ENCODE results near the gene PKDREJ. TPM values are rescaled to one million over a fixed set of nuclear protein-coding genes. Genes with fewer than 3 reads are reported as not detected.

Gene PKDREJ
- total and polyA plus RNA-seq, 2 experiments from 2014 or later: not detected

DNA sequence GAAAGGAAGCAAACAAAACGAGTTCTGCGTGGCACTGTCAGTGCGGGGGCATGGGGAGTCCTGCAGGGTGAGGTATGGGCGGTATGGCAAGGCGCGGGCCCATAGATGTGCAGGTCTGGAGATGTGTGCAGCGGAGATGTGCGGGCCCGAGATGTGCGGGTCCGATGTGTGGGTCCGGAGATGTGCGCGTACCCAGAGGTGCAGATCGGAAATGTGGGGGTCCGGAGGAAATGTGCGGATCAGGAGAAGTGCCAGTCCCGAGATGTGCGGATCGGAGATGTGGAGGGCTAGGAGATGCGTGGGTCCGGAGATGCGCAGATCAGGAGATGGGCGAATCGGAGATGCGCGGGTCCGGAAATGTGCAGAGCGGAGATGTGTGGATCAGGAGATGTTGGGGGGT, 49.0 kb downstream of the PKDREJ start:
- TF ChIP-seq NANOG (IDR thresholded peaks at IDR 0.05; ENCODE audit: borderline replicate concordance) (no peak), POLR2AphosphoS5 (IDR thresholded peaks at IDR 0.05; ENCODE audit: low read depth) (no peak), STAT1 (IDR thresholded peaks at IDR 0.05; ENCODE audit: unreplicated experiment) (no peak), CREB1 (CRISPR knock-in tag; IDR thresholded peaks at IDR 0.05; ENCODE audit: low read depth) (no peak), REST (IDR thresholded peaks at IDR 0.05; ENCODE audit: unreplicated experiment) (no peak), ZNF331 (CRISPR knock-in tag; IDR thresholded peaks at IDR 0.05; ENCODE audit: low read depth) (no peak), ZNF114 (CRISPR knock-in tag; IDR thresholded peaks at IDR 0.05) (no peak), EZH2 (IDR thresholded peaks at IDR 0.05; ENCODE audit: low read depth, unreplicated experiment) (no peak)
- TF ChIP-seq, protein P1, sequence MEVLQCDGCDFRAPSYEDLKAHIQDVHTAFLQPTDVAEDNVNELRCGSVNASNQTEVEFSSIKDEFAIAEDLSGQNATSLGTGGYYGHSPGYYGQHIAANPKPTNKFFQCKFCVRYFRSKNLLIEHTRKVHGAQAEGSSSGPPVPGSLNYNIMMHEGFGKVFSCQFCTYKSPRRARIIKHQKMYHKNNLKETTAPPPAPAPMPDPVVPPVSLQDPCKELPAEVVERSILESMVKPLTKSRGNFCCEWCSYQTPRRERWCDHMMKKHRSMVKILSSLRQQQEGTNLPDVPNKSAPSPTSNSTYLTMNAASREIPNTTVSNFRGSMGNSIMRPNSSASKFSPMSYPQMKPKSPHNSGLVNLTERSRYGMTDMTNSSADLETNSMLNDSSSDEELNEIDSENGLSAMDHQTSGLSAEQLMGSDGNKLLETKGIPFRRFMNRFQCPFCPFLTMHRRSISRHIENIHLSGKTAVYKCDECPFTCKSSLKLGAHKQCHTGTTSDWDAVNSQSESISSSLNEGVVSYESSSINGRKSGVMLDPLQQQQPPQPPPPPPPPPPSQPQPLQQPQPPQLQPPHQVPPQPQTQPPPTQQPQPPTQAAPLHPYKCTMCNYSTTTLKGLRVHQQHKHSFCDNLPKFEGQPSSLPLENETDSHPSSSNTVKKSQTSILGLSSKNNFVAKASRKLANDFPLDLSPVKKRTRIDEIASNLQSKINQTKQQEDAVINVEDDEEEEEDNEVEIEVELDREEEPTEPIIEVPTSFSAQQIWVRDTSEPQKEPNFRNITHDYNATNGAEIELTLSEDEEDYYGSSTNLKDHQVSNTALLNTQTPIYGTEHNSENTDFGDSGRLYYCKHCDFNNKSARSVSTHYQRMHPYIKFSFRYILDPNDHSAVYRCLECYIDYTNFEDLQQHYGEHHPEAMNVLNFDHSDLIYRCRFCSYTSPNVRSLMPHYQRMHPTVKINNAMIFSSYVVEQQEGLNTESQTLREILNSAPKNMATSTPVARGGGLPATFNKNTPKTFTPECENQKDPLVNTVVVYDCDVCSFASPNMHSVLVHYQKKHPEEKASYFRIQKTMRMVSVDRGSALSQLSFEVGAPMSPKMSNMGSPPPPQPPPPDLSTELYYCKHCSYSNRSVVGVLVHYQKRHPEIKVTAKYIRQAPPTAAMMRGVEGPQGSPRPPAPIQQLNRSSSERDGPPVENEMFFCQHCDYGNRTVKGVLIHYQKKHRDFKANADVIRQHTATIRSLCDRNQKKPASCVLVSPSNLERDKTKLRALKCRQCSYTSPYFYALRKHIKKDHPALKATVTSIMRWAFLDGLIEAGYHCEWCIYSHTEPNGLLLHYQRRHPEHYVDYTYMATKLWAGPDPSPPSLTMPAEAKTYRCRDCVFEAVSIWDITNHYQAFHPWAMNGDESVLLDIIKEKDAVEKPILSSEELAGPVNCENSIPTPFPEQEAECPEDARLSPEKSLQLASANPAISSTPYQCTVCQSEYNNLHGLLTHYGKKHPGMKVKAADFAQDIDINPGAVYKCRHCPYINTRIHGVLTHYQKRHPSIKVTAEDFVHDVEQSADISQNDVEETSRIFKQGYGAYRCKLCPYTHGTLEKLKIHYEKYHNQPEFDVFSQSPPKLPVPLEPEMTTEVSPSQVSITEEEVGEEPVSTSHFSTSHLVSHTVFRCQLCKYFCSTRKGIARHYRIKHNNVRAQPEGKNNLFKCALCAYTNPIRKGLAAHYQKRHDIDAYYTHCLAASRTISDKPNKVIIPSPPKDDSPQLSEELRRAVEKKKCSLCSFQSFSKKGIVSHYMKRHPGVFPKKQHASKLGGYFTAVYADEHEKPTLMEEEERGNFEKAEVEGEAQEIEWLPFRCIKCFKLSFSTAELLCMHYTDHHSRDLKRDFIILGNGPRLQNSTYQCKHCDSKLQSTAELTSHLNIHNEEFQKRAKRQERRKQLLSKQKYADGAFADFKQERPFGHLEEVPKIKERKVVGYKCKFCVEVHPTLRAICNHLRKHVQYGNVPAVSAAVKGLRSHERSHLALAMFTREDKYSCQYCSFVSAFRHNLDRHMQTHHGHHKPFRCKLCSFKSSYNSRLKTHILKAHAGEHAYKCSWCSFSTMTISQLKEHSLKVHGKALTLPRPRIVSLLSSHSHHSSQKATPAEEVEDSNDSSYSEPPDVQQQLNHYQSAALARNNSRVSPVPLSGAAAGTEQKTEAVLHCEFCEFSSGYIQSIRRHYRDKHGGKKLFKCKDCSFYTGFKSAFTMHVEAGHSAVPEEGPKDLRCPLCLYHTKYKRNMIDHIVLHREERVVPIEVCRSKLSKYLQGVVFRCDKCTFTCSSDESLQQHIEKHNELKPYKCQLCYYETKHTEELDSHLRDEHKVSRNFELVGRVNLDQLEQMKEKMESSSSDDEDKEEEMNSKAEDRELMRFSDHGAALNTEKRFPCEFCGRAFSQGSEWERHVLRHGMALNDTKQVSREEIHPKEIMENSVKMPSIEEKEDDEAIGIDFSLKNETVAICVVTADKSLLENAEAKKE (CRISPR knock-in tag; IDR thresholded peaks at IDR 0.05): no peak
- Histone ChIP-seq H3K4me2 (no peak overlapping the region), H3K27me3 (ENCODE audit: insufficient read depth) (no peaks in the 10 kb centered on the region), H3K4me1 (ENCODE audit: insufficient read depth) (no peaks in the 10 kb centered on the region), H3K9me2 (ENCODE audit: insufficient read depth) (no peaks in the 10 kb centered on the region), H3K79me2 (replicated peaks; ENCODE audit: insufficient read depth) (no peaks in the 10 kb centered on the region), H3K36me3 (ENCODE audit: insufficient read depth) (no peaks in the 10 kb centered on the region), H3K4me3 (no peak overlapping the region), H4K20me1 (replicated peaks; ENCODE audit: insufficient read depth) (no peaks in the 10 kb centered on the region), H2AFZ (no peak overlapping the region), H3F3A (replicated peaks; ENCODE audit: low read depth) (no peaks in the 10 kb centered on the region), H3K27ac (ENCODE audit: low read depth) (no peak overlapping the region)
- no peak overlapping the region for H3K4me3 Mint-ChIP-seq
- peaks cover 11% of the 10 kb centered on the region for H3K27me3 Mint-ChIP-seq (ENCODE audit: insufficient read depth, low read depth, poor library complexity)
- DNase-seq (ENCODE audit: low spot score) (no peak), ATAC-seq (no peak)
- H3K27ac Mint-ChIP-seq: no peak overlapping the region
- no peaks in the 10 kb centered on the region for H3K4me1 Mint-ChIP-seq
- peaks cover 27% of the 10 kb centered on the region for H3K36me3 Mint-ChIP-seq (ENCODE audit: low read depth)
- H3K9me3 Mint-ChIP-seq: peaks cover 42% of the 10 kb centered on the region

Data from GM23338 (cell line).